Measurements from ENCODE around the gene ZFYVE9. TPM values are rescaled to one million over a fixed set of nuclear protein-coding genes. Genes with fewer than 3 reads are reported as not detected.

The ZFYVE9 gene
- total RNA-seq, 1 experiment from 2014 or later = 28.4 TPM

DNA sequence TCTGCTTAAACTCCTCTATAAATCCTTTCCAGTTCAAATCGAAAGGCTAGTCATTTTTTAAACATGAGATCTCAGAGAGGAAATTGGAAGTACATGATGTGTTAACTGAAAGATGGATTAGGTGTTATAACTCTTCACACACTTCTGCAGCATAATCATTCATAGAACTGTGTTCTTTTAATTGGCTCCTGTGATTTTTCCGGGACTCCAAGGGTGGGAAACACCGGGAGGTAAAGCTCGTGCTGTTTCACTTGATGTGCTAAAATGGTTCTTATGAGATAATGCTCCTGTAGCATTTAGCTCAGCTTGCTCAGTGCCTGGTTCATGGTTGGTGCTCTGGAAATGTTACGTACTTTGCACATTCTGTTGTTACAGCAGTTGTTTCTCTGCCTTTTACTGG, 183.9 kb downstream of the ZFYVE9 start:
- Histone ChIP-seq H2BK120ac (ENCODE audit: low read depth, low read length, poor library complexity, severe bottlenecking) (no peak overlapping the region), H2AK5ac (ENCODE audit: insufficient read length, low read length) (no peak overlapping the region), H2BK15ac (ENCODE audit: low read depth, low read length) (no peak overlapping the region), H2BK12ac (ENCODE audit: insufficient read length, low read depth, low read length) (no peak overlapping the region), H2AFZ (ENCODE audit: low read length) (no peak overlapping the region), H3T11ph (ENCODE audit: low read length) (no peak overlapping the region), H3K27me3 (ENCODE audit: insufficient read depth, low read length) (no peaks in the 10 kb centered on the region), H4K91ac (ENCODE audit: insufficient read length, low read depth, low read length) (no peak overlapping the region), H3K56ac (ENCODE audit: insufficient read length, low read depth, low read length) (no peak overlapping the region), H4K20me1 (ENCODE audit: control insufficient read depth, insufficient read depth, insufficient read length) (no peaks in the 10 kb centered on the region), H2BK20ac (ENCODE audit: low read depth, low read length, poor library complexity, severe bottlenecking) (no peak overlapping the region), H3K14ac (ENCODE audit: insufficient read depth, low read length) (no peak overlapping the region), H2BK5ac (ENCODE audit: insufficient read length, low read length) (no peak overlapping the region), H3K23ac (ENCODE audit: insufficient read length, low read depth, low read length) (no peak overlapping the region), H4K8ac (replicated peaks; ENCODE audit: insufficient read length, low read depth, low read length) (no peak overlapping the region), H3K23me2 (ENCODE audit: insufficient read length, low read depth, low read length, poor library complexity, severe bottlenecking) (no peaks in the 10 kb centered on the region), H3K79me2 (ENCODE audit: insufficient read depth, low read length) (no peaks in the 10 kb centered on the region), H3K18ac (ENCODE audit: insufficient read length, low read depth, low read length) (no peak overlapping the region), H3K4ac (ENCODE audit: low read depth, low read length) (no peak overlapping the region), H3K79me1 (ENCODE audit: insufficient read depth, low read depth, low read length, poor library complexity, severe bottlenecking) (no peaks in the 10 kb centered on the region), H3K9ac (ENCODE audit: extremely low read depth, insufficient read length, low read length) (no peak overlapping the region), H3K4me2 (ENCODE audit: insufficient read depth, insufficient read length, low read length) (no peak overlapping the region), H3K9me3 (ENCODE audit: control insufficient read depth, low read depth, low read length) (no peaks in the 10 kb centered on the region), H3K27ac (ENCODE audit: insufficient read length, low read depth, low read length) (no peak overlapping the region), H4K5ac (ENCODE audit: insufficient read length, low read depth, low read length) (no peak overlapping the region), H3K4me1 (ENCODE audit: insufficient read depth, low read length) (peaks cover 3% of the 10 kb centered on the region; the same call in 1 of the 2 replicates)
- DNase-seq = no peak
- Mint-ChIP-seq H3K4me3 (no peak overlapping the region), H3K27me3 (ENCODE audit: low read depth) (no peaks in the 10 kb centered on the region), H3K27ac (peak overlapping the region in 2 of 3 experiments; percentile 32 to 46; a peak in 3 of 7 replicates), H3K36me3 (ENCODE audit: insufficient read depth in 1 of 3, low read depth in 3 of 3) (peaks cover 0 to 10% (median 3%) of the 10 kb centered on the region in 3 experiments; a peak in 3 of 7 replicates), H3K4me1 (peaks cover 12% of the 10 kb centered on the region in 2 experiments), H3K9me3 (no peaks in the 10 kb centered on the region)
- TF ChIP-seq, protein P1, sequence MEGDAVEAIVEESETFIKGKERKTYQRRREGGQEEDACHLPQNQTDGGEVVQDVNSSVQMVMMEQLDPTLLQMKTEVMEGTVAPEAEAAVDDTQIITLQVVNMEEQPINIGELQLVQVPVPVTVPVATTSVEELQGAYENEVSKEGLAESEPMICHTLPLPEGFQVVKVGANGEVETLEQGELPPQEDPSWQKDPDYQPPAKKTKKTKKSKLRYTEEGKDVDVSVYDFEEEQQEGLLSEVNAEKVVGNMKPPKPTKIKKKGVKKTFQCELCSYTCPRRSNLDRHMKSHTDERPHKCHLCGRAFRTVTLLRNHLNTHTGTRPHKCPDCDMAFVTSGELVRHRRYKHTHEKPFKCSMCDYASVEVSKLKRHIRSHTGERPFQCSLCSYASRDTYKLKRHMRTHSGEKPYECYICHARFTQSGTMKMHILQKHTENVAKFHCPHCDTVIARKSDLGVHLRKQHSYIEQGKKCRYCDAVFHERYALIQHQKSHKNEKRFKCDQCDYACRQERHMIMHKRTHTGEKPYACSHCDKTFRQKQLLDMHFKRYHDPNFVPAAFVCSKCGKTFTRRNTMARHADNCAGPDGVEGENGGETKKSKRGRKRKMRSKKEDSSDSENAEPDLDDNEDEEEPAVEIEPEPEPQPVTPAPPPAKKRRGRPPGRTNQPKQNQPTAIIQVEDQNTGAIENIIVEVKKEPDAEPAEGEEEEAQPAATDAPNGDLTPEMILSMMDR (conservative IDR thresholded peaks at IDR 0.05) = no peak
- WGBS (ENCODE audit: extremely low coverage, insufficient read length, low lambda C conversion rate) = no CpG with 5 or more reads among the region's 5 CpGs
